Activated gamma-delta T cell treated with anti-CD3 and anti-CD28 coated beads, Interleukin-2, amount 50 U/mL, for 16 hours (primary cell): ENCODE measurements around the gene ZBTB45.

ENCODE experiments used
- DNase-seq: peaks from one replicate; pipeline ENCODE4 v3.0.0-alpha.2; 2020; ENCODE audit warnings: low read depth

The ZBTB45 gene

GRCh38 chr19:58538257-58539168 is 18.9 kb upstream of the ZBTB45 start:
- no peak for DNase-seq

GRCh38 chr19:58536852-58537798 is 17.5 kb upstream of the ZBTB45 start:
- DNase-seq: no peak

- DNase-seq: no peak
These were observed 16.2 kb upstream of the ZBTB45 start for GRCh38 chr19:58535857-58536256.

GRCh38 chr19:58531034-58531840 is 11.6 kb upstream of the ZBTB45 start:
- DNase-seq: no peak

- DNase-seq: no peak
These were observed 9.8 kb upstream of the ZBTB45 start for GRCh38 chr19:58529405-58529804.

- no peak for DNase-seq
These were observed 3.1 kb upstream of the ZBTB45 start for GRCh38 chr19:58522709-58523108.

- DNase-seq: no peak
These were observed 2.0 kb upstream of the ZBTB45 start for GRCh38 chr19:58521651-58522050.

GRCh38 chr19:58520257-58520599 is 618 bp upstream of the ZBTB45 start:
- no peak for DNase-seq

GRCh38 chr19:58519087-58519354 is 589 bp downstream of the ZBTB45 start:
- DNase-seq: peak; percentile 24

GRCh38 chr19:58518256-58519086 is 1.1 kb downstream of the ZBTB45 start:
- DNase-seq: no peak

GRCh38 chr19:58516964-58517833 is 2.4 kb downstream of the ZBTB45 start:
- DNase-seq: no peak

GRCh38 chr19:58516246-58516836 is 3.3 kb downstream of the ZBTB45 start:
- no peak for DNase-seq

- no peak for DNase-seq
These were observed 4.4 kb downstream of the ZBTB45 start for GRCh38 chr19:58515259-58515658.

GRCh38 chr19:58514564-58515022 is 5.0 kb downstream of the ZBTB45 start:
- no peak for DNase-seq

- peak; percentile 90 for DNase-seq
These were observed 5.7 kb downstream of the ZBTB45 start for GRCh38 chr19:58513694-58514563.

- no peak for DNase-seq
These were observed 6.4 kb downstream of the ZBTB45 start for GRCh38 chr19:58513213-58513693.

- no peak for DNase-seq
These were observed 8.0 kb downstream of the ZBTB45 start, which contains the start of gene SLC27A5 for GRCh38 chr19:58511353-58512208. TSS of gene SLC27A5 (minus strand) at chr19:58511992. CDS start at chr19:58511955, 37 bp downstream.
